Occipital lobe (tissue), 2 donors: ENCODE measurements around the gene DHRS7C. TPM values are rescaled to one million over a fixed set of nuclear protein-coding genes. Genes with fewer than 3 reads are reported as not detected.

ENCODE experiments used
- DNase-seq: peaks from one replicate; lab custom pipeline; 2025; lab: John Stamatoyannopoulos, UW
- total RNA-seq: library from RNA; depleted of rRNA; stranded (reverse); fragments of >200 nt; gene quantifications from one replicate; pipeline ENCODE4 v1.2.3, GENCODE V29; 2014

The DHRS7C gene
- total RNA-seq, 1 donor from 2014 or later = not detected

GRCh38 chr17:9766970-9767369 lies 24.4 kb downstream of the DHRS7C start:
- DNase-seq = no peak

- no peak for DNase-seq
Observed at GRCh38 chr17:9765322-9765721, 26.1 kb downstream of the DHRS7C start.

GRCh38 chr17:9763643-9764042 lies 27.7 kb downstream of the DHRS7C start:
- no peak for DNase-seq

GRCh38 chr17:9760266-9760665 lies 31.1 kb downstream of the DHRS7C start:
- DNase-seq = no peak

- no peak for DNase-seq
Observed at GRCh38 chr17:9755083-9755482, 36.3 kb downstream of the DHRS7C start.

GRCh38 chr17:9750524-9750923 lies 40.9 kb downstream of the DHRS7C start:
- DNase-seq = no peak

- DNase-seq = no peak
Observed at GRCh38 chr17:9729735-9730420, 61.5 kb downstream of the DHRS7C start.

GRCh38 chr17:9729034-9729650 lies 62.2 kb downstream of the DHRS7C start:
- no peak for DNase-seq

- no peak for DNase-seq
Observed at GRCh38 chr17:9728564-9728963, 62.8 kb downstream of the DHRS7C start.

GRCh38 chr17:9728005-9728404 lies 63.4 kb downstream of the DHRS7C start:
- no peak for DNase-seq

GRCh38 chr17:9726291-9726690 lies 65.1 kb downstream of the DHRS7C start:
- no peak for DNase-seq

GRCh38 chr17:9725575-9725974 lies 65.8 kb downstream of the DHRS7C start:
- DNase-seq = peak; percentile 28

Other genes with a start within 250 kb of the DHRS7C start
- 42.9 TPM for gene STX8, start 215.8 kb downstream of the DHRS7C start, total RNA-seq
- 2.2 TPM for gene CFAP52, start 214.9 kb downstream of the DHRS7C start, total RNA-seq
- gene USP43, start 146.1 kb downstream of the DHRS7C start, total RNA-seq = 3.6 TPM
- not detected for gene GSG1L2, start 30.5 kb upstream of the DHRS7C start, total RNA-seq
- gene GLP2R, start 34.3 kb upstream of the DHRS7C start, total RNA-seq = not detected
- 0.16 TPM for gene RCVRN, start 113.7 kb upstream of the DHRS7C start, total RNA-seq